ENCODE results near the gene EFNA2. TPM values are rescaled to one million over a fixed set of nuclear protein-coding genes. Genes with fewer than 3 reads are reported as not detected.
A peak's percentile ranks its signal among the peaks of the same experiment; 100 is the strongest.

Gene EFNA2
- polyA plus RNA-seq, 2 of the 4 experiments (the other 2 are of a cell fraction) = 0.16 to 1.3 TPM

DNA sequence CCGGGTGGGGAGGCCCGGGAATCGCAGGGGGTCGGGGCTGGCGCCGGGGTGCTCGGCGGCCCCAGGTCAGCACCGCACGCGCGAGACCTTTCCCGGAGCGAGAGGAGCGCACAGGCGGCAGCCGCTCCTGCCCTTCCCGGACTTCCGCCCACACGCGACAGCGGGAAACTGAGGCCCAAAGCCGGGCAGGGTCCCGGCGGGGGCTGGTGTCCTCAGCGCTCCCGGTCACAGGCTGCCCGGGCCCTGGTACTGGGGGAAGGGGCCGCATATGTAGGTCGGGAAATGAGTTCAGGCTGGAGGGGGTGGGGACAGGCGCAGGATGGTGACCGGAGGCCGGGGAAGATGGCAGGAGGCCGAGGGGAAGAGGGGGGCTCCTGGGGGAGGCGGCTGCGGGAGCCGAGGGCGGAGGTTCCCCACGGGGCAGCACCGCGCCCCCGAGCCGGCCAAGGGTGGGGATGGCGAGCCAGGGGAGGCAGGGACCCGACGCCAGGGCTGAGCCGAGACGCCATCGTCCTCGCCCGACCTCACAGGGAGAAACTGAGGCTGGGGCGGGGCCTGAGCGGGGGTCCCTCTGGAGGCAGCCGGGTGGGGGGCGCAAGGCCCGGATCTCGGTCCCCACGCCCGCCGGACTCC, 48.5 kb upstream of the EFNA2 start (continued):
- no peak for TF ChIP-seq CBX2 (IDR thresholded peaks at IDR 0.05; ENCODE audit: borderline replicate concordance, low read depth)

DNA sequence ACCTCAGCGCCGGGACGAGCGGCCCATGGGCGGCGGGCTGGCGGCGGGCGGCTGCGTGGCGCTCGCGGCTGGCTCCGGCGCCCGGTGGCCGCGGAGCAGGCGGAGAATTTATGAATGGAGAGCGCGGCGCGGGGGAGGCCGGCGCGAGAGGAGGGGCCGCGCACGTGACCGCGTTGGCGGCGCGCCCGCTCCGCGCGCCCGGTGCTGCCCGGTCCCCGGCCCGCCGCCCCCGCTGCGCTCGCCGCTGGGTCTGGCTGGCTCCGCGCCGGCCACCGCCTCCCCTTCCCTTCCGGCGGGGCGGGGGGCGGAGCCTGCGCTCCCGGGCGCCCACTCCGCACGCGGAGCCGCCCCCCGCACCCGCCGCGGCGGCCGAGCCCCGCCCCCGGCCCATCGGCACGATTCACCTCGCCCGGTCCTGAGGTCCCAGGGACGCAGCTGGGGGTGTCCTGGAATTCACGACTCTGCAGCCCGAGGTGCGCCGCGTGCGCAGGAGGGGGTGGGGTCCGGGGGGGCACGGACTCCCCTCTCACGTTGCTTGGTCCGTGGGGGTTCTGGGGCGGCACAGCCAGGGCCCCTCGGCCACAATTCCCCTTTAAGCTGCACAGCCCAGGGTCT, 47.8 kb upstream of the EFNA2 start, which contains the start of gene CBARP:
Gene CBARP, minus strand, starts transcription at position 252 of the 615 bp plus-strand sequence. CDS start 1,905 bp downstream, outside the sequence.
- CTCF ChIA-PET = interaction anchor here (1.1 to 2.3 kb wide), 4 partner anchors 15 to 124 kb away, joined by 7 to 15 read pairs (median 10); no protein-coding TSS in a partner anchor
- no peak for TF ChIP-seq CEBPB (IDR thresholded peaks at IDR 0.05)
- TF ChIP-seq CBX8 (IDR thresholded peaks at IDR 0.05) = no peak
- no peak for TF ChIP-seq FOSL2 (IDR thresholded peaks at IDR 0.05)
- TF ChIP-seq FOSL2 (CRISPR knock-in tag; IDR thresholded peaks at IDR 0.05) = no peak
- TF ChIP-seq POLR2AphosphoS2 (conservative IDR thresholded peaks at IDR 0.05; ENCODE audit: low read length) = no peak
- TF ChIP-seq, protein P1, sequence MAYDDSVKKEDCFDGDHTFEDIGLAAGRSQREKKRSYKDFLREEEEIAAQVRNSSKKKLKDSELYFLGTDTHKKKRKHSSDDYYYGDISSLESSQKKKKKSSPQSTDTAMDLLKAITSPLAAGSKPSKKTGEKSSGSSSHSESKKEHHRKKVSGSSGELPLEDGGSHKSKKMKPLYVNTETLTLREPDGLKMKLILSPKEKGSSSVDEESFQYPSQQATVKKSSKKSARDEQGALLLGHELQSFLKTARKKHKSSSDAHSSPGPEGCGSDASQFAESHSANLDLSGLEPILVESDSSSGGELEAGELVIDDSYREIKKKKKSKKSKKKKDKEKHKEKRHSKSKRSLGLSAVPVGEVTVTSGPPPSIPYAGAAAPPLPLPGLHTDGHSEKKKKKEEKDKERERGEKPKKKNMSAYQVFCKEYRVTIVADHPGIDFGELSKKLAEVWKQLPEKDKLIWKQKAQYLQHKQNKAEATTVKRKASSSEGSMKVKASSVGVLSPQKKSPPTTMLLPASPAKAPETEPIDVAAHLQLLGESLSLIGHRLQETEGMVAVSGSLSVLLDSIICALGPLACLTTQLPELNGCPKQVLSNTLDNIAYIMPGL (CRISPR knock-in tag; IDR thresholded peaks at IDR 0.05; ENCODE audit: borderline replicate concordance) = no peak
- TF ChIP-seq, protein P2, sequence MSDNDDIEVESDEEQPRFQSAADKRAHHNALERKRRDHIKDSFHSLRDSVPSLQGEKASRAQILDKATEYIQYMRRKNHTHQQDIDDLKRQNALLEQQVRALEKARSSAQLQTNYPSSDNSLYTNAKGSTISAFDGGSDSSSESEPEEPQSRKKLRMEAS (IDR thresholded peaks at IDR 0.05) = 0 out of 2 replicates have a peak, but pooled peaks have one; percentile 15
- TF ChIP-seq, protein P3, sequence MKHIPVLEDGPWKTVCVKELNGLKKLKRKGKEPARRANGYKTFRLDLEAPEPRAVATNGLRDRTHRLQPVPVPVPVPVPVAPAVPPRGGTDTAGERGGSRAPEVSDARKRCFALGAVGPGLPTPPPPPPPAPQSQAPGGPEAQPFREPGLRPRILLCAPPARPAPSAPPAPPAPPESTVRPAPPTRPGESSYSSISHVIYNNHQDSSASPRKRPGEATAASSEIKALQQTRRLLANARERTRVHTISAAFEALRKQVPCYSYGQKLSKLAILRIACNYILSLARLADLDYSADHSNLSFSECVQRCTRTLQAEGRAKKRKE (CRISPR knock-in tag; IDR thresholded peaks at IDR 0.05; ENCODE audit: low read depth) = no peak
- TF ChIP-seq MYC (IDR thresholded peaks at IDR 0.05; ENCODE audit: borderline replicate concordance, low read length) = no peak
- FAIRE-seq = no peak
- no peak for DNase-seq (ENCODE audit: low read depth in 1 of 2, low spot score in 1 of 2)
- Histone ChIP-seq H3K4me2 (peak within 1 kb of the TSS; percentile 95), H3K9me3 (no peaks in the 10 kb centered on the region), H3K4me1 (peaks cover 27% of the 10 kb centered on the region), H3K4me3 (peak within 1 kb of the TSS; percentile 63), H3K27ac (peak within 1 kb of the TSS; percentile 78 to 97)
- no peak for ATAC-seq
- 10% methylated on average over 2 of the region's 87 CpGs for WGBS (ENCODE audit: missing lambda C conversion rate)
- POLR2A ChIA-PET = no interaction called here

DNA sequence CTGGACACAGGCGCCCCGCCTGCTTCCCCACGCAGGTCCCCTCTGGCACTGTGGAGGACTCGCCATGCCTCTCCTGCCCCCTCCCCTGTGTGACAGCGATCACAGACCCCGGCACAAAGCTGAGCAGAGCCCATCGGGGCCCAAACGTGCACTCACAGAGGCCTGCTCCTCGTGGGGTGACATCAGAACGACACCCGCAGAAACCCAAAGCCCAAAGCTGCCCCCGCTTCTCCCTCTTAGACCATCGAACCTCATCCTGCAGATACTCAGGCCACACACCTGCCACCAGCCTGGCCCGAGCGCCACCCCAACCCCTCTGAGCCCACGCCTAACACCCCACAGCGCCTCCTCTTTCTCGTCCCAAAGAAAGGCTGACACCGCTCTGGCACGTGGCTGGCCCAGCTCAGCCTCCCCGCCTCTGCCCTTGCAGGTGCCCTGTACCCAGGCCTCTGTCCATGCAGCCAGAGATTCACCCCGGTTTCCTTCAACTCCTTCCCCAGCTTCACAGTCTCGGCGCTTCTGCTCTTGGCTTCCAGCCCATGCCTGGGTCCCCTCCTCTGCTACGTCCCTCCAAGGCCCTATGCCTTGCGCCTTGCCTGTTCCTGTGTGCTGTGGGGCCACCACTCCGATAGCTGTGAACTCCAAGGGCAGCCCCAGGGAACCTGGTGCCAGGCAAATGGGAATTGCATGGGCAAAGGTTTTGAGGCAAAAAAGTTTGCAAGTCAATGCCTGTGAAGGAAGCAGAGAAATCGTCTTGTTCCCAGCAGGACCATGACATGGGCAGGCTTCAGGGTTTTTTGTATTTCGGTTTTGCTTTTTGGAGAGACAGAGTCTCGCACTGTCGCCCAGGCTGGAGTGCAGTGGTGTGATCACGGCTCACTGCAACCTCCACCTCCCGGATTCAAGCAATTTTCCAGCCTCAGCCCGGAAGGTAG, 47.0 kb upstream of the EFNA2 start:
- no peak for TF ChIP-seq POLR2AphosphoS2 (conservative IDR thresholded peaks at IDR 0.05; ENCODE audit: low read length)
- TF ChIP-seq EHMT2 (IDR thresholded peaks at IDR 0.05; ENCODE audit: low read depth) = no peak
- no peak for TF ChIP-seq MAFK (IDR thresholded peaks at IDR 0.05; ENCODE audit: partially characterized antibody)
- TF ChIP-seq CHD2 (IDR thresholded peaks at IDR 0.05; ENCODE audit: low read length, partially characterized antibody) = no peak
- TF ChIP-seq HOXB13 (CRISPR knock-in tag; IDR thresholded peaks at IDR 0.05; ENCODE audit: low read depth) = no peak
- no peak for TF ChIP-seq RCOR1 (IDR thresholded peaks at IDR 0.05; ENCODE audit: low read depth, low read length)
- no peak for TF ChIP-seq SMC3 (IDR thresholded peaks at IDR 0.05)
- TF ChIP-seq RNF2 (IDR thresholded peaks at IDR 0.05; ENCODE audit: borderline replicate concordance, low read depth) = no peak
- no peak for TF ChIP-seq CEBPB (IDR thresholded peaks at IDR 0.05)
- no peak for TF ChIP-seq ZNF302 (CRISPR knock-in tag; IDR thresholded peaks at IDR 0.05)
- TF ChIP-seq NFE2L2 (conservative IDR thresholded peaks at IDR 0.05; ENCODE audit: low read length) = no peak
- TF ChIP-seq CBX2 (IDR thresholded peaks at IDR 0.05; ENCODE audit: borderline replicate concordance, low read depth) = no peak
- TF ChIP-seq, protein P1 (CRISPR knock-in tag; IDR thresholded peaks at IDR 0.05; ENCODE audit: borderline replicate concordance) = no peak
- no peak for TF ChIP-seq ZFP36 (IDR thresholded peaks at IDR 0.05; ENCODE audit: borderline replicate concordance, partially characterized antibody)
- no peak for DNase-seq (ENCODE audit: low read depth in 1 of 2, low spot score in 1 of 2)
- no peak for ATAC-seq
- H3K9me3 ChIP-seq = no peaks in the 10 kb centered on the region
- peak overlapping the region; percentile 63 for H3K4me3 ChIP-seq
- ChIA-PET CTCF (interaction anchor here (0.6 to 2.3 kb wide), 8 partner anchors 13 to 1224 kb away, joined by 3 to 15 read pairs (median 6); no protein-coding TSS in a partner anchor), POLR2A (no interaction called here)
- FAIRE-seq = no peak
- peak overlapping the region; percentile 78 to 97; a peak in 5 of 6 replicates for H3K27ac ChIP-seq
- 89% methylated on average over 34 of the region's 34 CpGs for WGBS (ENCODE audit: missing lambda C conversion rate)
- H3K4me2 ChIP-seq = peak overlapping the region; percentile 95
- peaks cover 30% of the 10 kb centered on the region for H3K4me1 ChIP-seq

Measured in A549 (cell line).